Loucy (cell line): ENCODE measurements around the gene TMOD1.
"Not testable (repeated sequence)": the region's sequence is repeated elsewhere in the genome, so short reads cannot be mapped to it uniquely, and the experiment has no call there.

Experiments
- H2AFZ ChIP-seq: fragments of 200-600 bp; sonication (generic); 2 replicates; pipeline ENCODE4 v1.6.0; 2016; ENCODE audit warnings: antibody characterized with exemption, mild to moderate bottlenecking, low read length, moderate library complexity
- H3F3A ChIP-seq: fragments of 200-600 bp; 2 replicates; pipeline ENCODE4 v1.6.0; 2016; ENCODE audit warnings: antibody characterized with exemption, low read depth, mild to moderate bottlenecking
- H3K27me3 ChIP-seq: fragments of 200-600 bp; sonication (generic); 2 replicates; pipeline ENCODE4 v1.6.1; 2014; ENCODE audit warnings: low read length, mild to moderate bottlenecking; ENCODE audit not compliant: insufficient read depth, poor library complexity, severe bottlenecking
- H3K36me3 ChIP-seq: fragments of 200-600 bp; sonication (generic); 2 replicates; pipeline ENCODE4 v1.6.1; 2016; ENCODE audit warnings: low read length; ENCODE audit not compliant: insufficient read depth
- H3K4me1 ChIP-seq: fragments of 200-600 bp; sonication (generic); 2 replicates; pipeline ENCODE4 v1.5.1; 2014; ENCODE audit warnings: low read length, mild to moderate bottlenecking; ENCODE audit not compliant: insufficient read depth, poor library complexity, severe bottlenecking
- H3K4me2 ChIP-seq: fragments of 200-600 bp; sonication (generic); 2 replicates; pipeline ENCODE4 v1.6.0; 2014; ENCODE audit warnings: antibody characterized with exemption, low read length, low read depth, mild to moderate bottlenecking; ENCODE audit not compliant: poor library complexity, severe bottlenecking
- H3K4me3 ChIP-seq: fragments of 200-600 bp; sonication (generic); 2 replicates; pipeline ENCODE4 v1.5.1; 2014; ENCODE audit warnings: low read length, mild to moderate bottlenecking, mixed read lengths; ENCODE audit not compliant: poor library complexity, severe bottlenecking
- H3K79me2 ChIP-seq: fragments of 200-600 bp; sonication (generic); 2 replicates; pipeline ENCODE4 v1.6.1; 2014; ENCODE audit warnings: low read length; ENCODE audit not compliant: insufficient read depth
- H3K9ac ChIP-seq: fragments of 200-600 bp; sonication (generic); 2 replicates; pipeline ENCODE4 v1.6.0; 2014; ENCODE audit warnings: mild to moderate bottlenecking, low read depth, low read length, moderate library complexity; ENCODE audit not compliant: poor library complexity, severe bottlenecking
- H3K9me2 ChIP-seq: fragments of 200-600 bp; sonication (generic); replicated peaks from 2 replicates; pipeline ENCODE4 v1.6.1; 2016; ENCODE audit warnings: low read depth, low read length, mixed read lengths
- H3K9me3 ChIP-seq: fragments of 200-600 bp; sonication (generic); 2 replicates; pipeline ENCODE4 v1.6.1; 2014; ENCODE audit warnings: mild to moderate bottlenecking, antibody characterized with exemption, low read length, low read depth; ENCODE audit not compliant: insufficient read depth
- H4K20me1 ChIP-seq: fragments of 200-600 bp; sonication (generic); 2 replicates; pipeline ENCODE4 v1.6.0; 2014; ENCODE audit warnings: antibody characterized with exemption, low read length, mild to moderate bottlenecking; ENCODE audit not compliant: insufficient read depth, poor library complexity, severe bottlenecking
- EZH2phosphoT487 ChIP-seq: fragments of 200-600 bp; IDR thresholded peaks from 2 replicates; pipeline ENCODE4 v1.6.1; 2018; ENCODE audit warnings: antibody characterized with exemption, mild to moderate bottlenecking, moderate library complexity, borderline replicate concordance
- TF ChIP-seq, protein P1 (sequence below): fragments of 200-600 bp; sonication (generic); conservative IDR thresholded peaks from 2 replicates; pipeline ENCODE4 v1.5.1; 2014; ENCODE audit warnings: mild to moderate bottlenecking, antibody characterized with exemption, low read length

Gene TMOD1

DNA sequence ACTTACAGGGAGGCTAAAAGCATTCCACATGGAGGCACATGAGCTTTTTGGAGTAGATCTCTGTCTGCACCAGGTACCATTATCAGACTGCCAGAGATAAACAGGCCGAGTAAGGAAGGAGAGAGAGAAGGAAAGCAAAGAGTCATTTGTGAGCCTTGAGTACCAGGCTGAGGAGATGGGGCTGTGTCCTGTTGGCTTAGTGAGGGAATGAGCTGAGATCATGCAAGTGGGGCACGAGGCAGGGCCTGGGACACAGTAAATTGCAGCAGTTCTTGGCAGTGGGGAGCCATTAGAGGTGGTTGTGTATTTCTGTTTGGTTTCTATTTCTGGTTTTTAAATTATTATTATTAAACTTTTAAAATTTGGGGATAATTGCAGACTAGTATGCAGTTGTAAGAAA is 78.4 kb downstream of the TMOD1 start:
- Histone ChIP-seq H2AFZ (no peak overlapping the region), H3K9me3 (no peaks in the 10 kb centered on the region), H3K4me3 (no peak overlapping the region), H3K4me1 (no peaks in the 10 kb centered on the region), H3K9me2 (no peaks in the 10 kb centered on the region), H3K79me2 (no peaks in the 10 kb centered on the region), H4K20me1 (no peaks in the 10 kb centered on the region), H3K4me2 (no peak overlapping the region), H3K9ac (no peak overlapping the region), H3F3A (no peaks in the 10 kb centered on the region), H3K36me3 (no peaks in the 10 kb centered on the region), H3K27me3 (no peaks in the 10 kb centered on the region)
- TF ChIP-seq, protein P1, sequence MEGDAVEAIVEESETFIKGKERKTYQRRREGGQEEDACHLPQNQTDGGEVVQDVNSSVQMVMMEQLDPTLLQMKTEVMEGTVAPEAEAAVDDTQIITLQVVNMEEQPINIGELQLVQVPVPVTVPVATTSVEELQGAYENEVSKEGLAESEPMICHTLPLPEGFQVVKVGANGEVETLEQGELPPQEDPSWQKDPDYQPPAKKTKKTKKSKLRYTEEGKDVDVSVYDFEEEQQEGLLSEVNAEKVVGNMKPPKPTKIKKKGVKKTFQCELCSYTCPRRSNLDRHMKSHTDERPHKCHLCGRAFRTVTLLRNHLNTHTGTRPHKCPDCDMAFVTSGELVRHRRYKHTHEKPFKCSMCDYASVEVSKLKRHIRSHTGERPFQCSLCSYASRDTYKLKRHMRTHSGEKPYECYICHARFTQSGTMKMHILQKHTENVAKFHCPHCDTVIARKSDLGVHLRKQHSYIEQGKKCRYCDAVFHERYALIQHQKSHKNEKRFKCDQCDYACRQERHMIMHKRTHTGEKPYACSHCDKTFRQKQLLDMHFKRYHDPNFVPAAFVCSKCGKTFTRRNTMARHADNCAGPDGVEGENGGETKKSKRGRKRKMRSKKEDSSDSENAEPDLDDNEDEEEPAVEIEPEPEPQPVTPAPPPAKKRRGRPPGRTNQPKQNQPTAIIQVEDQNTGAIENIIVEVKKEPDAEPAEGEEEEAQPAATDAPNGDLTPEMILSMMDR, result no peak
- TF ChIP-seq EZH2phosphoT487, result no peak

- H3K27me3 ChIP-seq, H3F3A ChIP-seq, H3K9ac ChIP-seq, H3K4me2 ChIP-seq, H2AFZ ChIP-seq, H3K4me1 ChIP-seq, H4K20me1 ChIP-seq, H3K36me3 ChIP-seq, H3K9me3 ChIP-seq, H3K9me2 ChIP-seq, H3K4me3 ChIP-seq, H3K79me2 ChIP-seq: not testable (repeated sequence)
These were observed 80.1 kb downstream of the TMOD1 start for GRCh38 chr9:97581590-97581989.

GRCh38 chr9:97584778-97585177 is 83.3 kb downstream of the TMOD1 start:
- not testable (repeated sequence) for H3K4me1 ChIP-seq, H4K20me1 ChIP-seq, H3K4me3 ChIP-seq, H3K36me3 ChIP-seq, H2AFZ ChIP-seq, H3K27me3 ChIP-seq, H3K79me2 ChIP-seq, H3K9me3 ChIP-seq, H3K4me2 ChIP-seq, H3K9ac ChIP-seq, H3F3A ChIP-seq, H3K9me2 ChIP-seq

GRCh38 chr9:97586909-97587308 is 85.4 kb downstream of the TMOD1 start:
- not testable (repeated sequence) for H3K9me2 ChIP-seq, H3K79me2 ChIP-seq, H3F3A ChIP-seq, H4K20me1 ChIP-seq, H3K9me3 ChIP-seq, H3K36me3 ChIP-seq, H3K4me2 ChIP-seq, H2AFZ ChIP-seq, H3K4me1 ChIP-seq, H3K27me3 ChIP-seq, H3K9ac ChIP-seq, H3K4me3 ChIP-seq

DNA sequence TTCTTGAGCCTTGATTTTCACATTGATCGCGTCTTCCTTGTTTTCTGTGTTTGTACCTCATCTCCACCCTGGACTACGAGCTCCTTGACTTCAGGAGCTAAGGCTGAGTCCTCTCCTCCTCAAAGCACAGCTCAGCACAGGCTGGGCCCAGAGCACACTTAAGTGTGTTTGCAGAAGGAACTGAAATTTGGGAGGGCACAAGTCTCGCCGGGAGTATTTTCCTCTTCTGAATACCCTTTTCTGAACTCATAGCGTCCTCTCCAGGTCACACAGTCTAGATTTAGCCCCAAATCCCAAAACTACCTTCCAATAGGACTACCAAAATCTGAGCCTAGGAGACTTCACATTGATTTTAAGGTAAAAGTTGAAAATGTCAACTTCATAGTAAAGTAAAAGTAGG is 90.1 kb downstream of the TMOD1 start:
- Histone ChIP-seq H2AFZ (no peak overlapping the region), H4K20me1 (no peaks in the 10 kb centered on the region), H3K9me3 (no peaks in the 10 kb centered on the region), H3K4me1 (no peaks in the 10 kb centered on the region), H3K9ac (no peak overlapping the region), H3K9me2 (no peaks in the 10 kb centered on the region), H3K4me2 (no peak overlapping the region), H3K36me3 (no peaks in the 10 kb centered on the region), H3F3A (no peaks in the 10 kb centered on the region), H3K27me3 (no peaks in the 10 kb centered on the region), H3K4me3 (no peak overlapping the region), H3K79me2 (no peaks in the 10 kb centered on the region)
- TF ChIP-seq, protein P1, result no peak
- no peak for TF ChIP-seq EZH2phosphoT487
